Measurements from ENCODE around the gene FERMT3.

Gene FERMT3

GRCh38 chr11:64173616-64174355 lies 32.7 kb upstream of the FERMT3 start:
- no peaks in the 10 kb centered on the region for H3K27me3 ChIP-seq (ENCODE audit: insufficient read depth, low read length)
- no peak overlapping the region for H3K4me3 ChIP-seq (ENCODE audit: low read depth, low read length)
- H3K79me2 ChIP-seq (ENCODE audit: control insufficient read depth, insufficient read depth, low read length, unreplicated experiment) = no peaks in the 10 kb centered on the region
- no peak overlapping the region for H3K27ac ChIP-seq (ENCODE audit: low read depth, low read length)
- H3K36me3 ChIP-seq (ENCODE audit: insufficient read depth, low read length) = peaks cover 5% of the 10 kb centered on the region; the same call in 1 of the 2 replicates
- no peak overlapping the region for H2AFZ ChIP-seq (ENCODE audit: low read length, unreplicated experiment)
- H3K4me1 ChIP-seq (ENCODE audit: control insufficient read depth, insufficient read depth, low read length, unreplicated experiment) = no peaks in the 10 kb centered on the region

GRCh38 chr11:64176751-64177150 lies 29.8 kb upstream of the FERMT3 start:
- Histone ChIP-seq H3K79me2 (ENCODE audit: control insufficient read depth, insufficient read depth, low read length, unreplicated experiment) (peaks cover 7% of the 10 kb centered on the region), H3K4me1 (ENCODE audit: control insufficient read depth, insufficient read depth, low read length, unreplicated experiment) (peaks cover 11% of the 10 kb centered on the region), H3K4me3 (ENCODE audit: low read depth, low read length) (no peak overlapping the region), H3K27me3 (ENCODE audit: insufficient read depth, low read length) (no peaks in the 10 kb centered on the region), H3K36me3 (ENCODE audit: insufficient read depth, low read length) (peaks cover 14% of the 10 kb centered on the region; the same call in 1 of the 2 replicates), H2AFZ (ENCODE audit: low read length, unreplicated experiment) (no peak overlapping the region), H3K27ac (ENCODE audit: low read depth, low read length) (no peak overlapping the region)

GRCh38 chr11:64178203-64178602 lies 28.3 kb upstream of the FERMT3 start:
- Histone ChIP-seq H3K4me3 (ENCODE audit: low read depth, low read length) (no peak overlapping the region), H2AFZ (ENCODE audit: low read length, unreplicated experiment) (no peak overlapping the region), H3K36me3 (ENCODE audit: insufficient read depth, low read length) (peaks cover 14% of the 10 kb centered on the region; the same call in 1 of the 2 replicates), H3K79me2 (ENCODE audit: control insufficient read depth, insufficient read depth, low read length, unreplicated experiment) (peaks cover 17% of the 10 kb centered on the region), H3K27me3 (ENCODE audit: insufficient read depth, low read length) (no peaks in the 10 kb centered on the region), H3K27ac (ENCODE audit: low read depth, low read length) (no peak overlapping the region), H3K4me1 (ENCODE audit: control insufficient read depth, insufficient read depth, low read length, unreplicated experiment) (peaks cover 17% of the 10 kb centered on the region)

GRCh38 chr11:64178951-64179639 lies 27.4 kb upstream of the FERMT3 start:
- Histone ChIP-seq H3K36me3 (ENCODE audit: insufficient read depth, low read length) (peaks cover 14% of the 10 kb centered on the region; the same call in 1 of the 2 replicates), H3K27me3 (ENCODE audit: insufficient read depth, low read length) (no peaks in the 10 kb centered on the region), H3K27ac (ENCODE audit: low read depth, low read length) (no peak overlapping the region), H3K4me3 (ENCODE audit: low read depth, low read length) (no peak overlapping the region), H2AFZ (ENCODE audit: low read length, unreplicated experiment) (no peak overlapping the region), H3K4me1 (ENCODE audit: control insufficient read depth, insufficient read depth, low read length, unreplicated experiment) (peaks cover 25% of the 10 kb centered on the region), H3K79me2 (ENCODE audit: control insufficient read depth, insufficient read depth, low read length, unreplicated experiment) (peaks cover 26% of the 10 kb centered on the region)

- Histone ChIP-seq H3K27me3 (ENCODE audit: insufficient read depth, low read length) (no peaks in the 10 kb centered on the region), H3K27ac (ENCODE audit: low read depth, low read length) (0 out of 2 replicates have a peak overlapping the region, but pooled peaks have one; percentile 6), H3K79me2 (ENCODE audit: control insufficient read depth, insufficient read depth, low read length, unreplicated experiment) (peaks cover 32% of the 10 kb centered on the region), H2AFZ (ENCODE audit: low read length, unreplicated experiment) (no peak overlapping the region), H3K36me3 (ENCODE audit: insufficient read depth, low read length) (peaks cover 12% of the 10 kb centered on the region; the same call in 1 of the 2 replicates), H3K4me1 (ENCODE audit: control insufficient read depth, insufficient read depth, low read length, unreplicated experiment) (peaks cover 25% of the 10 kb centered on the region), H3K4me3 (ENCODE audit: low read depth, low read length) (peak overlapping the region; percentile 27)
Observed at GRCh38 chr11:64180891-64181290, 25.6 kb upstream of the FERMT3 start.

GRCh38 chr11:64181506-64182411 lies 24.8 kb upstream of the FERMT3 start:
- Histone ChIP-seq H3K27ac (ENCODE audit: low read depth, low read length) (peak overlapping the region; percentile 57), H3K27me3 (ENCODE audit: insufficient read depth, low read length) (no peaks in the 10 kb centered on the region), H3K4me1 (ENCODE audit: control insufficient read depth, insufficient read depth, low read length, unreplicated experiment) (peaks cover 25% of the 10 kb centered on the region), H3K4me3 (ENCODE audit: low read depth, low read length) (peak overlapping the region; percentile 27), H3K79me2 (ENCODE audit: control insufficient read depth, insufficient read depth, low read length, unreplicated experiment) (peaks cover 32% of the 10 kb centered on the region), H3K36me3 (ENCODE audit: insufficient read depth, low read length) (peaks cover 12% of the 10 kb centered on the region; the same call in 1 of the 2 replicates), H2AFZ (ENCODE audit: low read length, unreplicated experiment) (no peak overlapping the region)

GRCh38 chr11:64183890-64184289 lies 22.6 kb upstream of the FERMT3 start:
- Histone ChIP-seq H3K36me3 (ENCODE audit: insufficient read depth, low read length) (peaks cover 9% of the 10 kb centered on the region; the same call in 1 of the 2 replicates), H3K4me3 (ENCODE audit: low read depth, low read length) (peak overlapping the region; percentile 89; the same call in 1 of the 2 replicates), H3K4me1 (ENCODE audit: control insufficient read depth, insufficient read depth, low read length, unreplicated experiment) (peaks cover 31% of the 10 kb centered on the region), H3K27ac (ENCODE audit: low read depth, low read length) (no peak overlapping the region), H3K79me2 (ENCODE audit: control insufficient read depth, insufficient read depth, low read length, unreplicated experiment) (peaks cover 32% of the 10 kb centered on the region), H2AFZ (ENCODE audit: low read length, unreplicated experiment) (no peak overlapping the region), H3K27me3 (ENCODE audit: insufficient read depth, low read length) (no peaks in the 10 kb centered on the region)

GRCh38 chr11:64185175-64185692 lies 21.3 kb upstream of the FERMT3 start:
- 0 out of 2 replicates have a peak, but pooled peaks cover 5% of the 10 kb centered on the region for H3K36me3 ChIP-seq (ENCODE audit: insufficient read depth, low read length)
- H2AFZ ChIP-seq (ENCODE audit: low read length, unreplicated experiment) = no peak overlapping the region
- H3K4me1 ChIP-seq (ENCODE audit: control insufficient read depth, insufficient read depth, low read length, unreplicated experiment) = peaks cover 31% of the 10 kb centered on the region
- peak overlapping the region; percentile 77 for H3K27ac ChIP-seq (ENCODE audit: low read depth, low read length)
- H3K4me3 ChIP-seq (ENCODE audit: low read depth, low read length) = peak overlapping the region; percentile 89; the same call in 1 of the 2 replicates
- no peaks in the 10 kb centered on the region for H3K27me3 ChIP-seq (ENCODE audit: insufficient read depth, low read length)
- H3K79me2 ChIP-seq (ENCODE audit: control insufficient read depth, insufficient read depth, low read length, unreplicated experiment) = peaks cover 39% of the 10 kb centered on the region

GRCh38 chr11:64185693-64186491 lies 20.6 kb upstream of the FERMT3 start, which contains the start of gene STIP1:
TSS of gene STIP1 (plus strand) at chr11:64186171. CDS start at chr11:64186262, 91 bp downstream.
- Histone ChIP-seq H3K27me3 (ENCODE audit: insufficient read depth, low read length) (no peaks in the 10 kb centered on the region), H3K4me1 (ENCODE audit: control insufficient read depth, insufficient read depth, low read length, unreplicated experiment) (peaks cover 28% of the 10 kb centered on the region), H3K4me3 (ENCODE audit: low read depth, low read length) (peak within 1 kb of the TSS; percentile 89; the same call in 1 of the 2 replicates), H3K79me2 (ENCODE audit: control insufficient read depth, insufficient read depth, low read length, unreplicated experiment) (peaks cover 42% of the 10 kb centered on the region), H3K27ac (ENCODE audit: low read depth, low read length) (peak within 1 kb of the TSS; percentile 77), H3K36me3 (ENCODE audit: insufficient read depth, low read length) (0 out of 2 replicates have a peak, but pooled peaks cover 5% of the 10 kb centered on the region), H2AFZ (ENCODE audit: low read length, unreplicated experiment) (peak within 1 kb of the TSS; percentile 44)
